ENCODE results near the gene SYP.
"Not testable (repeated sequence)": the region's sequence is repeated elsewhere in the genome, so short reads cannot be mapped to it uniquely, and the experiment has no call there.

SYP gene

DNA sequence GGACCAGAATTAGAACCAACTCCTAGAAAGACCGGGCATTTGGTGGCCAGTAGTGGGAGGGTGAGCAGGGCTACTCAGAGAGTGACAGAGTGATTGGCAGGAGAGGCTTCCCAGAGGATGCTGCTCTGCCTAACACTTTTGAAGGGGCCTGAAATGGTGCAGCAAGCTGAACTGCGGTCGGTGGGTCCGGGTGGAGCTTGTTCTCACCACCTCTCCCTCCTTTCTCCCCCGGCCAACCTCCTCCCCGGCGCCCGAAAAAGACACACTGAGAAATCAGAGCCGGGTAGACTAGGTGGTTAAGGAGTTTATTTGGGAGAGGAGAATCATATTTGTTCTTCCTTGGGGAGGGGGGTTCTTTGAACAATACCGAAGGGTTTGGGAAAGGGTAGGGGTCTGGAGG lies 12.5 kb downstream of the SYP start:
- no peak for DNase-seq

GRCh38 chrX:49187028-49187394 lies 13.0 kb downstream of the SYP start:
- DNase-seq = no peak

GRCh38 chrX:49186125-49187027 lies 13.6 kb downstream of the SYP start, which contains the start of gene PRICKLE3:
PRICKLE3 (minus strand) TSS chrX:49186373; CDS start chrX:49186297, 76 bp downstream.
- DNase-seq = peak; percentile 52

- DNase-seq = peak; percentile 69
These were observed 15.4 kb downstream of the SYP start for GRCh38 chrX:49184294-49185281.

DNA sequence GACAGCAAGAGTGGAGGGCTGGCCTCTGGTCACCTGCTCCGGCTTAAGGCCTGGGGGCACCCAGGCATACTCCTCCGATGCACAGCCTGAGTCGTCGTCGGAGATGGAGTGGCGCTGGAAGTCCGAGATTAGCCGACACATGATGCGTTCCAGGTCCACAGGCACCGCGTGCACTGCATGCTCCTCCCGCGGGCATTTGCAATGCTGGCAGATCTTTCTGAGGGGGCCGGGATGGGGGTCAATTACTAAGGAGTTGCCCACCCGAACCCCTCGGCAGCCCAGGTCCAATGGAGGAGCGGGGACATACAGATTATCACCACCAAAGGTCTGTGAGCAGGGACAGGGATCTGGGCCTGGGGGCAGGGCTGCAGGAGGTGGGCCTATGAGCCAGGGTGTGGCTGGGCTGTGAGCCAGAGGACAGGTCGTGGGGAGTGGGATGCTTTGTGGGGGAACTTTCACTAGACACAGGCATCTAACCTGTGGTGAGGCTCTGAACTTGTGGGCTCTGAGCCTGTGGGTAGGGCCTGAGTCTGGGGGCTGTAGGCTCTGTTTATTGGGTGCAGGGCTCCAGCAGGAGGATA lies 16.2 kb downstream of the SYP start:
- DNase-seq = no peak

GRCh38 chrX:49179358-49179757 lies 20.6 kb downstream of the SYP start:
- DNase-seq = no peak

DNA sequence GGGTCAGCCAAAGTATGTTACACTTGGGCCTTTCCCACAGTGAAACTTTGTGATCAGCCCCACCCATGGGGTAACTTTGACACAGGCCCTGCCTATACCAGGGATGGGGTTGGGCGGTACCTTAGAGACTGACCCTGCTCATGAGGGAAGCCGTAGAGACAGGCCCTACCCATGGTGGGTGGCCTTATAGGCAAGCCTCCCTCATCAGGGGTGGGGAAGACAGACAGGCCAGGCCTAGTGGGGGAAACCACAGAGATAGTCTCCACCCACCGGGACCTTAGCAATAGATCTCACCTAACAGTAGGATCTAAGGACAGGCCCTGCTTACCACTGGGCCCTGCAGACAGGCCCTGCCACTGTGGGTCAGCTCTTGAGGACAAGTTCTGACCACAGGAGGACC lies 21.5 kb downstream of the SYP start:
- DNase-seq = no peak

DNA sequence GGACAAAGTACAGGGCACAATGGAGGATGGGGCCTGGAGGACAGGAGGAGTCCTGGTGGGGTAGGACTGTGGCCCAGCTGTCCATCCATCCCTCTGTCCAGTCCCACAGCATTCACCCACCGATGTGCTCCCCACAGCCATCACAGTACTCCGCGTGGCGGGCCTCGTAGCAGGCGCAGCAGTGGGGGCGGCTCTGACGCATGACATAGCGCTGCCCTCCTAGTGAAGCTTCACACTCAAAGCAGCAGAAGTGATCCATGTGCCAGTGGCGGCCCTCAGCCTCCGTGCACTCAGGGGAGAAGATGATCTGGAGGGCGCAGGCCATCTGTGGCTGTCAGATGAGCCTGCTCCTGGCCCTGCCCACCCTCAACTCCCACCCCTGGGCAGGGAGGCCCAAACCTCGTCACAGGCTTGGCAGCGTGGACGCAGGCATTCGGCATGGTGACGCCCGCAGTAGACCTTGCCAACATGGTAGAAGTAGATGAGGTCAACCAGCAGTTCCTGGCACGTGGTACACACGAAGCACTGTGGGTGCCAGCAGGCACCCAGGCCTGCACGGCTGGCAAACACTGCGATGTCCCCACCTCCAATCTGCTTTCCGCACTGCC lies 22.0 kb downstream of the SYP start:
- DNase-seq = no peak

- no peak for DNase-seq
These were observed 22.6 kb downstream of the SYP start for GRCh38 chrX:49177338-49177833.

- DNase-seq = no peak
These were observed 23.3 kb downstream of the SYP start for GRCh38 chrX:49176421-49177326.

GRCh38 chrX:49175435-49176274 lies 24.3 kb downstream of the SYP start:
- no peak for DNase-seq

- DNase-seq = no peak
These were observed 25.3 kb downstream of the SYP start for GRCh38 chrX:49174723-49175122.

GRCh38 chrX:49173544-49173943 lies 26.4 kb downstream of the SYP start:
- DNase-seq = not testable (repeated sequence)

GRCh38 chrX:49172280-49172780 lies 27.7 kb downstream of the SYP start:
- DNase-seq = peak; percentile 74

GRCh38 chrX:49171752-49172279 lies 28.2 kb downstream of the SYP start, which contains the start of gene PLP2:
PLP2 (plus strand) TSS chrX:49171898; CDS start chrX:49172001, 103 bp downstream.
- peak; percentile 30 for DNase-seq

GRCh38 chrX:49167740-49168108 lies 32.3 kb downstream of the SYP start:
- no peak for DNase-seq

- DNase-seq = peak; percentile 72
These were observed 32.9 kb downstream of the SYP start for GRCh38 chrX:49166914-49167739.

DNA sequence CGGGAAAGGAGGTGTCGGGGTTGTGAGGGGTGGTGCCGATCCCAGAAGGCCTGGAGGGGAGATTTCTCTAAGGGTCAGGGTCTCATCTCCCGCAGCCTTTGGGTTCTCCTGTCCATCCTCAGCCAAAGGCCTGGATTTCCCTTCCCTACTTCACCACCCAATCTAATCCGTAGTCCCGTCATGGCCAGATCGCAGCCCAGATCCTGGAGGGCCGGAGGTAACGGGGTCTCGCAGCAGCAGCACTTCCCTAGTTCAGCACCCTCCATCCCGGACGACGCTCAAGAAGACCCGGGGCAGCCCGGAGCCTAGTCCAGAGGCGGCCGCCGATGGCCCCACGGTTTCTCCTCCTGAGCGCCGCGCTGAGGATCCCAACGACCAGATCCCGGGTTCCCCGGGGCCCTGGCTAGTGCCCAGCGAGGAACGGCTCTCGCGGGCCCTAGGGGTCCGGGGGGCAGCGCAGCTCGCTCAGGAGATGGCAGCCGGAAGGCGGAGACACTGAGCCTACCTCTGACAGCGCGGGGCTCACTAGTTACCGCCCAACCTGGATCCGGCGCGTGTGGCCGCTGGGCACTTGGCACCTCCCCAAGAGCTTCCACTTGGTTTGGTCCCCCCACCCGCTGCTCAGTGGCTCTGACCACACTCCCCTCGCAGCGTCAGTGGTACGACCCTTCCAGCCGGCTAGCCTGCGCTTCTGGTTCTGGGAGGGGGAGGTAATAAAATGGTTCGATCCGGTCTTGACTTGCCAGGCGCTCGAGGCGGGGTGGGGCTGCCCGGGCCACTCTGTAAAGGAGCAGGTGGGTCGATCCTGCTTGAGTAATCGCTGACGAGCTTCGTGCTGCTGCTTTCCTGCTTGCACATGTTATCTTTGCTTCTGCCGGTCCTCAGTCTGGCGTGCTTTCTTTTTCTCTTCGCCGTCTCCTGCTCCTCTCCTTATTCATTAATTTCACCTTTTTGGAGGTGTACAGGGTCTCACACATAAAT lies 33.8 kb downstream of the SYP start:
- DNase-seq = peak; percentile 94
